B cell (primary cell): ENCODE measurements around the gene KIF2A. TPM values are rescaled to one million over a fixed set of nuclear protein-coding genes. Genes with fewer than 3 reads are reported as not detected.

Experiments used
- ATAC-seq: fragments of 200-7000 bp; cut with Tn5 transposase; one replicate; pipeline ENCODE4 v1.10.0; 2021; ENCODE audit warnings: low read depth, mild to moderate bottlenecking, moderate number of reproducible peaks, moderate library complexity
- CTCF ChIA-PET: fragments of 350-600 bp; sonication (Branson Sonifier 250); formaldehyde crosslinking; loops from one replicate; lab custom pipeline; 2021; ENCODE audit warnings: antibody characterized with exemption, inconsistent platforms; lab: Charles Lee
- POLR2A ChIA-PET: fragments of 350-600 bp; sonication (Branson Sonifier 250); formaldehyde crosslinking; loops from one replicate; lab custom pipeline; 2021; ENCODE audit warnings: antibody characterized with exemption; lab: Charles Lee
- DNase-seq: peaks from one replicate; pipeline ENCODE4 v3.0.0; 2013
- H2AFZ ChIP-seq: 2 replicates; pipeline ENCODE4 v1.6.1; 2012; ENCODE audit warnings: mild to moderate bottlenecking, low read depth, low read length; ENCODE audit not compliant: insufficient read depth, poor library complexity, severe bottlenecking
- H3K27ac ChIP-seq, 2 donors: 1 replicate in 1 of 2; 2 replicates in 1 of 2; pipeline ENCODE4 v1.5.1; 2012 to 2013; ENCODE audit warnings: low read length in 2 of 2, mild to moderate bottlenecking in 2 of 2, moderate library complexity in 1 of 2
- H3K27me3 ChIP-seq, 4 experiments: fragments of 200-600 bp in 1 of 4; sonication (generic) in 1 of 4; replicated peaks in 1 of 4; 1 replicate in 2 of 4; 2 replicates in 2 of 4; pipeline versions ENCODE4 v1.6.1 to v1.7.0; 2013 to 2016; ENCODE audit warnings: low read length in 3 of 4, mild to moderate bottlenecking in 2 of 4, mixed read lengths in 1 of 4, moderate library complexity in 1 of 4; ENCODE audit not compliant: insufficient read depth in 4 of 4, control insufficient read depth in 3 of 4; ENCODE audit errors: control extremely low read depth in 1 of 4
- H3K36me3 ChIP-seq, 2 experiments: replicated peaks in 1 of 2; 1 replicate in 1 of 2; 2 replicates in 1 of 2; pipeline versions ENCODE4 v1.6.1 to v1.7.1; 2013; ENCODE audit warnings: low read length in 1 of 2; ENCODE audit not compliant: insufficient read depth in 2 of 2, control insufficient read depth in 1 of 2; ENCODE audit errors: control extremely low read depth in 1 of 2, extremely low read depth in 1 of 2
- H3K4me1 ChIP-seq, 2 donors: fragments of 200-600 bp in 1 of 2; sonication (generic) in 1 of 2; 1 replicate in 1 of 2; 2 replicates in 1 of 2; pipeline versions ENCODE4 v1.5.1 to v1.6.1; 2013 to 2017; ENCODE audit warnings: low read length in 2 of 2; ENCODE audit not compliant: control insufficient read depth in 2 of 2, insufficient read depth in 2 of 2
- H3K4me2 ChIP-seq: replicated peaks from 2 replicates; pipeline ENCODE3; 2012; ENCODE audit warnings: mild to moderate bottlenecking, low read depth, low read length; ENCODE audit not compliant: poor library complexity, severe bottlenecking
- H3K4me3 ChIP-seq, 5 experiments: fragments of 200-600 bp in 1 of 5; sonication (generic) in 1 of 5; 1 replicate in 3 of 5; 2 replicates in 2 of 5; pipeline versions ENCODE4 v1.5.1 to v1.7.0; 2011 to 2016; ENCODE audit warnings: low read length in 4 of 5, mild to moderate bottlenecking in 4 of 5, low read depth in 2 of 5, control low read depth in 1 of 5, moderate library complexity in 1 of 5; ENCODE audit not compliant: insufficient read depth in 1 of 5; ENCODE audit errors: control extremely low read depth in 1 of 5, extremely low read depth in 1 of 5
- H3K79me2 ChIP-seq: fragments of 200-600 bp; sonication (generic); one replicate; pipeline ENCODE4 v1.6.0; 2016; ENCODE audit warnings: low read length; ENCODE audit not compliant: control insufficient read depth, insufficient read depth
- H3K9ac ChIP-seq: fragments of 200-600 bp; sonication (generic); 2 replicates; pipeline ENCODE4 v1.6.1; 2017; ENCODE audit warnings: mild to moderate bottlenecking, low read length, moderate library complexity
- H3K9me3 ChIP-seq, 3 donors: one replicate each; pipeline versions ENCODE4 v1.6.1 to v1.7.1; 2013; ENCODE audit warnings: low read length in 2 of 3; ENCODE audit not compliant: control insufficient read depth in 2 of 3, insufficient read depth in 1 of 3; ENCODE audit errors: control extremely low read depth in 1 of 3
- H4K20me1 ChIP-seq: 2 replicates; pipeline ENCODE4 v1.6.0; 2012; ENCODE audit warnings: mild to moderate bottlenecking, low read length; ENCODE audit not compliant: insufficient read depth, control insufficient read depth, poor library complexity, severe bottlenecking
- H3K27ac Mint-ChIP-seq: one replicate; pipeline ENCODE4 v1.8.0; 2021; ENCODE audit warnings: mixed read lengths
- H3K27me3 Mint-ChIP-seq: one replicate; pipeline ENCODE4 v1.8.0; 2021; ENCODE audit warnings: mixed read lengths
- H3K4me1 Mint-ChIP-seq: one replicate; pipeline ENCODE4 v1.8.0; 2021; ENCODE audit warnings: mixed read lengths
- H3K4me3 Mint-ChIP-seq: one replicate; pipeline ENCODE4 v1.8.0; 2021; ENCODE audit warnings: mixed read lengths
- H3K9me3 Mint-ChIP-seq: one replicate; pipeline ENCODE4 v1.8.0; 2022; ENCODE audit warnings: mixed read lengths; ENCODE audit not compliant: insufficient read depth
- EZH2 ChIP-seq: IDR thresholded peaks from 2 replicates; pipeline ENCODE4 v1.6.1; 2012; ENCODE audit warnings: borderline replicate concordance, low read depth, mild to moderate bottlenecking, moderate library complexity, low read length; ENCODE audit not compliant: insufficient read depth, poor library complexity, severe bottlenecking
- WGBS: methylation state at CpG from one replicate; pipeline ENCODE4 v1.1.5; 2013; ENCODE audit warnings: missing lambda C conversion rate; ENCODE audit not compliant: insufficient coverage; 5-methylcytosine and 5-hydroxymethylcytosine counted together
- intact Hi-C: fragments of 100-400 bp; cut with micrococcal nuclease; formaldehyde crosslinking; loops from one replicate; pipeline ENCODE4 v1.10.0; 2022
- polyA minus RNA-seq: library from RNA; depleted of rRNA, polyadenylated mRNA; stranded (reverse); fragments of >200 nt; gene quantifications from 2 replicates; pipeline ENCODE4 v1.2.3, GENCODE V29; 2012
- polyA plus RNA-seq: library from polyadenylated mRNA; depleted of rRNA; stranded (reverse); fragments of >200 nt; gene quantifications from 2 replicates; pipeline ENCODE4 v1.2.3, GENCODE V29; 2012
- total RNA-seq, 2 donors: library from RNA; stranded (reverse); fragments of 120-200 nt in 1 of 2; gene quantifications; 1 replicate in 1 of 2; 2 replicates in 1 of 2; pipeline versions ENCODE4 v1.2.3 to v1.2.4, GENCODE V29; 2013 to 2022
- TF ChIP-seq, protein P1 (sequence below): fragments of 200-600 bp; IDR thresholded peaks from one replicate; pipeline ENCODE4 v1.8.0; 2022; ENCODE audit warnings: antibody characterized with exemption, mild to moderate bottlenecking

KIF2A gene
- total RNA-seq (51.7 and 59.0 TPM in 2 replicates), polyA plus RNA-seq (12.9 and 20.2 TPM in 2 replicates), polyA minus RNA-seq (36.6 and 41.0 TPM in 2 replicates)
- total RNA-seq (2013) = 73.1 TPM

DNA sequence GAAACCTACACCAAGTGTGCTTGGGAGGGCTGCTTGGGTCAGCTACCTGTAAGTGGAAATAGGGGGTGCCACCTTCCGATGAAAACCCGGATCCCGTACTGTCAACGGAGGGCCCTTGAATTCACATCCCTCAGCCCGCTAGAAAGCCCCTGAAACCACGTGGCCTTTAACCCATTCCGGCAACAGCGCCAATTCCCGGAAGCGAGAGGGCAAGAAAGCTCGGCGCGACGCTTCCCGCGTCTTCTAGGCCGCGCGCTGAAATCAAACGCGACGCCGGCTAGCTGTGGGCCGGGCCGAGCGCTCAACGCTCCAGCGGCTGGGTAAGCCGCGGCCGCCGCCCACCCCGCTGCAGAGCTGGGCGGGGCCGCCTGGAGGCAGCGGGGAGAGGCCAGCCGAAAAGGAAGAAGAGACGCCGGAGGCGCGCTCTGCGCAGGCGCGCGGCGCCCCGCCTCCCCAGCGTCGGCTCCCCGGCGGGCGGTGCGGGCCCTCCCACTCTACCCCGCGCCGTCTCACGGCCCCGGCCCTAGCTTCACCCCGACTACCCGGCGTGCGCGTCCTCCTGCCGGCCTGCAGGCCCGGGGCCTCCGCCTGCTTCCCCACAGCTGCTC, at the start of gene KIF2A:
TSS of gene KIF2A (plus strand) at position 492 of the 608 bp plus-strand sequence. CDS start 267 bp downstream, outside the sequence.
- Histone ChIP-seq H3K36me3 (no peaks in the 10 kb centered on the region), H3K9ac (peak within 1 kb of the TSS; percentile 85), H2AFZ (peak within 1 kb of the TSS; percentile 86), H3K4me2 (peak within 1 kb of the TSS; percentile 89), H4K20me1 (peaks cover 10% of the 10 kb centered on the region), H3K9me3 (peaks cover 0 to 5% (median 0%) of the 10 kb centered on the region in 3 donors), H3K27ac (peak within 1 kb of the TSS; percentile 88 to 95), H3K4me1 (peaks cover 21 to 25% of the 10 kb centered on the region in 2 donors), H3K27me3 (no peaks in the 10 kb centered on the region), H3K4me3 (peak within 1 kb of the TSS; percentile 76 to 95 (median 86)), H3K79me2 (peaks cover 43% of the 10 kb centered on the region)
- DNase-seq (peak; percentile 97), ATAC-seq (peak; percentile 87)
- ChIA-PET CTCF (interaction anchor here (0.6 to 1.7 kb wide), 5 partner anchors 10 to 98 kb away, joined by 3 to 16 read pairs (median 3); partner anchors contain the start of gene DIMT1), POLR2A (interaction anchor here (0.6 to 1.6 kb wide), 4 partner anchors 98 to 145 kb away, joined by 4 to 7 read pairs (median 6); partner anchors contain the start of genes DIMT1 and IPO11)
- H3K9me3 Mint-ChIP-seq = no peaks in the 10 kb centered on the region
- peaks cover 39% of the 10 kb centered on the region for H3K4me1 Mint-ChIP-seq
- H3K27ac Mint-ChIP-seq = peak within 1 kb of the TSS; percentile 98
- peak within 1 kb of the TSS; percentile 96 for H3K4me3 Mint-ChIP-seq
- no peaks in the 10 kb centered on the region for H3K27me3 Mint-ChIP-seq
- under 1% methylated on average over 66 of the region's 66 CpGs for WGBS
- TF ChIP-seq, protein P1, sequence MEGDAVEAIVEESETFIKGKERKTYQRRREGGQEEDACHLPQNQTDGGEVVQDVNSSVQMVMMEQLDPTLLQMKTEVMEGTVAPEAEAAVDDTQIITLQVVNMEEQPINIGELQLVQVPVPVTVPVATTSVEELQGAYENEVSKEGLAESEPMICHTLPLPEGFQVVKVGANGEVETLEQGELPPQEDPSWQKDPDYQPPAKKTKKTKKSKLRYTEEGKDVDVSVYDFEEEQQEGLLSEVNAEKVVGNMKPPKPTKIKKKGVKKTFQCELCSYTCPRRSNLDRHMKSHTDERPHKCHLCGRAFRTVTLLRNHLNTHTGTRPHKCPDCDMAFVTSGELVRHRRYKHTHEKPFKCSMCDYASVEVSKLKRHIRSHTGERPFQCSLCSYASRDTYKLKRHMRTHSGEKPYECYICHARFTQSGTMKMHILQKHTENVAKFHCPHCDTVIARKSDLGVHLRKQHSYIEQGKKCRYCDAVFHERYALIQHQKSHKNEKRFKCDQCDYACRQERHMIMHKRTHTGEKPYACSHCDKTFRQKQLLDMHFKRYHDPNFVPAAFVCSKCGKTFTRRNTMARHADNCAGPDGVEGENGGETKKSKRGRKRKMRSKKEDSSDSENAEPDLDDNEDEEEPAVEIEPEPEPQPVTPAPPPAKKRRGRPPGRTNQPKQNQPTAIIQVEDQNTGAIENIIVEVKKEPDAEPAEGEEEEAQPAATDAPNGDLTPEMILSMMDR = no peak
- TF ChIP-seq EZH2 = no peak
- intact Hi-C loops = loop anchor here (1.0 to 5.0 kb wide), 4 partner anchors 49 to 899 kb away; partner anchors contain the start of genes DIMT1 and IPO11

- peaks cover 9 to 10% of the 10 kb centered on the region in 2 donors for H3K4me1 ChIP-seq
- H2AFZ ChIP-seq = peak overlapping the region; percentile 75
- Mint-ChIP-seq H3K4me1 (peaks cover 11% of the 10 kb centered on the region), H3K9me3 (peaks cover 4% of the 10 kb centered on the region), H3K27me3 (no peaks in the 10 kb centered on the region), H3K27ac (no peak overlapping the region), H3K4me3 (peak overlapping the region; percentile 51)
- no peaks in the 10 kb centered on the region for H4K20me1 ChIP-seq
- ChIA-PET CTCF (no interaction called here), POLR2A (no interaction called here)
- no peaks in the 10 kb centered on the region for H3K9me3 ChIP-seq
- H3K4me3 ChIP-seq = no peak overlapping the region
- no peaks in the 10 kb centered on the region for H3K27me3 ChIP-seq
- peak overlapping the region; percentile 20 for H3K4me2 ChIP-seq
- no peak for DNase-seq
- TF ChIP-seq EZH2 = no peak
- TF ChIP-seq, protein P1 = no peak
- no peaks in the 10 kb centered on the region for H3K79me2 ChIP-seq
- intact Hi-C loops = no loop called here
- H3K36me3 ChIP-seq = no peaks in the 10 kb centered on the region
- H3K27ac ChIP-seq = peak overlapping the region in 1 of 2 donors; percentile 34
- no peak for ATAC-seq
- peak overlapping the region; percentile 25 for H3K9ac ChIP-seq
Observed at GRCh38 chr5:62257020-62257367, 49.0 kb upstream of the KIF2A start.
